Neural cell (in vitro differentiated cells): ENCODE results near the gene DTYMK. TPM values are rescaled to one million over a fixed set of nuclear protein-coding genes. Genes with fewer than 3 reads are reported as not detected.

Experiments
- H2AFZ ChIP-seq: fragments of 200-600, 300-800 bp; sonication (generic), shearing (Covaris generic); 2 replicates; pipeline ENCODE4 v1.6.0; 2014; ENCODE audit warnings: low read depth, mild to moderate bottlenecking, antibody characterized with exemption, low read length, moderate library complexity
- H3F3A ChIP-seq: fragments of 200-600 bp; shearing (Covaris generic); 2 replicates; pipeline ENCODE4 v1.6.1; 2016; ENCODE audit warnings: mild to moderate bottlenecking, moderate library complexity, mixed read lengths, antibody characterized with exemption, low read length; ENCODE audit not compliant: insufficient read depth, poor library complexity, severe bottlenecking
- H3K27ac ChIP-seq: fragments of 200-600, 300-800 bp; sonication (generic), shearing (Covaris generic); 2 replicates; pipeline ENCODE4 v1.5.1; 2014; ENCODE audit warnings: mild to moderate bottlenecking, low read length, moderate library complexity
- H3K27me3 ChIP-seq: fragments of 300-800, 200-600 bp; sonication (generic), shearing (Covaris generic); 2 replicates; pipeline ENCODE4 v1.6.0; 2014; ENCODE audit warnings: mild to moderate bottlenecking, low read depth, low read length, moderate library complexity; ENCODE audit not compliant: insufficient read depth
- H3K36me3 ChIP-seq: fragments of 300-800, 200-600 bp; sonication (generic), shearing (Covaris generic); 2 replicates; pipeline ENCODE4 v1.5.1; 2014; ENCODE audit warnings: mild to moderate bottlenecking, antibody characterized with exemption, low read length, moderate library complexity; ENCODE audit not compliant: insufficient read depth
- H3K4me2 ChIP-seq: fragments of 300-800, 200-600 bp; sonication (generic), shearing (Covaris generic); 2 replicates; pipeline ENCODE4 v1.6.0; 2014; ENCODE audit warnings: mild to moderate bottlenecking, low read length
- H3K4me3 ChIP-seq: fragments of 300-800, 200-600 bp; sonication (generic), shearing (Covaris generic); 2 replicates; pipeline ENCODE4 v1.5.1; 2014; ENCODE audit warnings: mild to moderate bottlenecking, low read length, moderate library complexity
- H3K79me2 ChIP-seq: fragments of 200-600 bp; shearing (Covaris generic); replicated peaks from 2 replicates; pipeline ENCODE4 v1.6.0; 2014; ENCODE audit warnings: mild to moderate bottlenecking, low read length, moderate library complexity; ENCODE audit not compliant: insufficient read depth
- H3K9ac ChIP-seq: fragments of 300-800, 200-600 bp; sonication (generic), shearing (Covaris generic); 2 replicates; pipeline ENCODE4 v1.6.1; 2016; ENCODE audit warnings: mild to moderate bottlenecking, low read length, mixed read lengths
- H3K9me2 ChIP-seq: fragments of 200-600 bp; shearing (Covaris generic); 2 replicates; pipeline ENCODE4 v1.6.1; 2016; ENCODE audit warnings: mild to moderate bottlenecking, low read length, mixed read lengths; ENCODE audit not compliant: insufficient read depth
- H3K9me3 ChIP-seq: fragments of 200-600, 300-800 bp; sonication (generic), shearing (Covaris generic); 2 replicates; pipeline ENCODE4 v1.6.1; 2016; ENCODE audit warnings: mild to moderate bottlenecking, mixed run types, low read length, moderate library complexity, mixed read lengths
- H4K20me1 ChIP-seq: fragments of 200-600 bp; shearing (Covaris generic); 2 replicates; pipeline ENCODE4 v1.6.1; 2016; ENCODE audit warnings: mild to moderate bottlenecking, mixed run types; ENCODE audit not compliant: insufficient read depth
- CTCF ChIP-seq: fragments of 450-650 bp; IDR thresholded peaks from 2 replicates; pipeline ENCODE4 v1.5.1; 2014; ENCODE audit warnings: antibody characterized with exemption, mild to moderate bottlenecking, moderate library complexity; ENCODE audit not compliant: poor library complexity, severe bottlenecking
- EP300 ChIP-seq: fragments of 450-650 bp; conservative IDR thresholded peaks from 2 replicates; pipeline ENCODE4 v1.6.1; 2014; ENCODE audit warnings: antibody characterized with exemption, mild to moderate bottlenecking, moderate library complexity; ENCODE audit not compliant: poor library complexity, severe bottlenecking
- EZH2 ChIP-seq: fragments of 200-600, 300-800 bp; shearing (Covaris generic), sonication (generic); IDR thresholded peaks from 2 replicates; pipeline ENCODE4 v1.6.1; 2014; ENCODE audit warnings: antibody characterized with exemption, low read length, borderline replicate concordance, mild to moderate bottlenecking; ENCODE audit not compliant: insufficient read depth, poor library complexity, severe bottlenecking
- MXI1 ChIP-seq: fragments of 450-650 bp; conservative IDR thresholded peaks from 2 replicates; pipeline ENCODE4 v1.6.1; 2014; ENCODE audit warnings: antibody characterized with exemption, mild to moderate bottlenecking; ENCODE audit not compliant: poor library complexity, severe bottlenecking
- POLR2AphosphoS5 ChIP-seq: IDR thresholded peaks from 2 replicates; pipeline ENCODE4 v1.6.1; 2012
- RAD21 ChIP-seq: fragments of 450-650 bp; conservative IDR thresholded peaks from 2 replicates; pipeline ENCODE4 v1.6.1; 2014; ENCODE audit warnings: antibody characterized with exemption, mild to moderate bottlenecking, moderate library complexity
- REST ChIP-seq: IDR thresholded peaks from 2 replicates; pipeline ENCODE4 v1.6.1; 2012; ENCODE audit warnings: borderline replicate concordance
- SMC3 ChIP-seq: fragments of 450-650 bp; conservative IDR thresholded peaks from 2 replicates; pipeline ENCODE4 v1.6.1; 2014; ENCODE audit warnings: antibody characterized with exemption, mild to moderate bottlenecking, moderate library complexity; ENCODE audit not compliant: poor library complexity
- TAF1 ChIP-seq: IDR thresholded peaks from 2 replicates; pipeline ENCODE4 v1.6.1; 2012; ENCODE audit warnings: low read depth
- polyA plus RNA-seq: library from polyadenylated mRNA; depleted of rRNA; stranded (reverse); fragments of >200 nt; gene quantifications from 2 replicates; pipeline ENCODE4 v1.2.3, GENCODE V29; 2014

Gene DTYMK
- polyA plus RNA-seq, 1 donor from 2014 or later = 33.5 TPM

- no peak overlapping the region for H3K27ac ChIP-seq
Measured at GRCh38 chr2:241648453-241648852, 38.2 kb downstream of the DTYMK start.

GRCh38 chr2:241645915-241646645 lies 40.5 kb downstream of the DTYMK start:
- H3K9me3 ChIP-seq = no peaks in the 10 kb centered on the region
- no peaks in the 10 kb centered on the region for H3K9me2 ChIP-seq
- H3K9ac ChIP-seq = no peak overlapping the region
- peaks cover 33% of the 10 kb centered on the region for H3K79me2 ChIP-seq
- no peak overlapping the region for H3K4me2 ChIP-seq
- no peak overlapping the region for H2AFZ ChIP-seq
- no peaks in the 10 kb centered on the region for H3K36me3 ChIP-seq
- no peak overlapping the region for H3K4me3 ChIP-seq
- H4K20me1 ChIP-seq = no peaks in the 10 kb centered on the region
- H3F3A ChIP-seq = no peaks in the 10 kb centered on the region
- H3K27me3 ChIP-seq = no peaks in the 10 kb centered on the region
- no peak overlapping the region for H3K27ac ChIP-seq
- TF ChIP-seq RAD21 (no peak), REST (no peak), SMC3 (no peak), TAF1 (no peak), CTCF (no peak), POLR2AphosphoS5 (no peak)

More at GRCh38 chr2:241648453-241648852, 38.2 kb downstream of the DTYMK start:
- H4K20me1 ChIP-seq = no peaks in the 10 kb centered on the region
- H2AFZ ChIP-seq = no peak overlapping the region
- H3K36me3 ChIP-seq = no peaks in the 10 kb centered on the region
- H3K4me2 ChIP-seq = no peak overlapping the region
- H3K79me2 ChIP-seq = peaks cover 28% of the 10 kb centered on the region
- H3K9me3 ChIP-seq = no peaks in the 10 kb centered on the region
- no peaks in the 10 kb centered on the region for H3K9me2 ChIP-seq
- H3K9ac ChIP-seq = no peak overlapping the region
- no peaks in the 10 kb centered on the region for H3K27me3 ChIP-seq
- H3K4me3 ChIP-seq = no peak overlapping the region
- no peak for TF ChIP-seq CTCF
- no peak for TF ChIP-seq EP300
- no peak for TF ChIP-seq EZH2
- TF ChIP-seq POLR2AphosphoS5 = no peak
- no peak for TF ChIP-seq RAD21
- no peak for TF ChIP-seq SMC3
- no peak for TF ChIP-seq TAF1
- no peak for TF ChIP-seq REST
- no peak for TF ChIP-seq MXI1
- no peaks in the 10 kb centered on the region for H3F3A ChIP-seq
